A673 (cell line): Measurements from ENCODE around the gene EPB41.

ENCODE experiments used
- CTCF ChIP-seq: fragments of 300-800, 200-600 bp; sonication (generic); conservative IDR thresholded peaks from 2 replicates; pipeline ENCODE4 v1.5.1; 2017; ENCODE audit warnings: low read depth, mild to moderate bottlenecking, antibody characterized with exemption, low read length, moderate library complexity, mixed read lengths
- EZH2 ChIP-seq: fragments of 200-600 bp; sonication (generic); IDR thresholded peaks from 2 replicates; pipeline ENCODE4 v1.6.1; 2017; ENCODE audit warnings: borderline replicate concordance, low read depth, mild to moderate bottlenecking, mixed read lengths, antibody characterized with exemption, low read length; ENCODE audit not compliant: poor library complexity, severe bottlenecking

GRCh38 chr1:28921286-28921869 is 7.0 kb downstream of the EPB41 start:
- TF ChIP-seq CTCF (no peak), EZH2 (no peak)
